H1 (cell line): ENCODE results near the gene HTR2B. TPM values are rescaled to one million over a fixed set of nuclear protein-coding genes. Genes with fewer than 3 reads are reported as not detected.

ENCODE experiments used
- CHD2 ChIP-seq: IDR thresholded peaks from 2 replicates; pipeline ENCODE4 v1.6.1; 2012; ENCODE audit warnings: low read length, improper control_type of control experiment
- POLR2AphosphoS5 ChIP-seq: IDR thresholded peaks from 2 replicates; pipeline ENCODE4 v1.6.1; 2011; ENCODE audit warnings: low read depth, low read length
- TAF7 ChIP-seq: optimal IDR thresholded peaks from 2 replicates; pipeline ENCODE3; 2011; ENCODE audit warnings: low read depth, mild to moderate bottlenecking, inconsistent platforms, low read length, moderate library complexity, borderline replicate concordance
- polyA plus RNA-seq, 7 experiments: library from polyadenylated mRNA; depleted of rRNA in 3 of 7; stranded (reverse) in 5 of 7; unstranded in 2 of 7; fragments of >200 nt in 5 of 7; fragments of 200-250 nt in 2 of 7; gene quantifications; 1 replicate in 5 of 7; 2 replicates in 1 of 7; 4 replicates in 1 of 7; pipeline versions ENCODE4 v1.2.1 to v1.2.3, GENCODE V29; 2011 to 2013; ENCODE audit warnings: missing spikeins in 2 of 7, mixed read lengths in 2 of 7
- total RNA-seq: library from RNA; stranded (reverse); fragmentation: NEBNext Ultra II Directional; extraction: Animal tissue kit (Norgen Biotek cat#: 25700); gene quantifications from 2 replicates; pipeline ENCODE4 v1.2.1, GENCODE V29; 2021
- TF ChIP-seq, protein P1 (sequence below): IDR thresholded peaks from 2 replicates; pipeline ENCODE4 v1.6.1; 2012; ENCODE audit warnings: inconsistent platforms

Gene HTR2B
- total and polyA plus RNA-seq, 2 of the 8 experiments (the other 6 are each of a cell fraction or from before 2014, with no cell fraction given), result not detected

DNA sequence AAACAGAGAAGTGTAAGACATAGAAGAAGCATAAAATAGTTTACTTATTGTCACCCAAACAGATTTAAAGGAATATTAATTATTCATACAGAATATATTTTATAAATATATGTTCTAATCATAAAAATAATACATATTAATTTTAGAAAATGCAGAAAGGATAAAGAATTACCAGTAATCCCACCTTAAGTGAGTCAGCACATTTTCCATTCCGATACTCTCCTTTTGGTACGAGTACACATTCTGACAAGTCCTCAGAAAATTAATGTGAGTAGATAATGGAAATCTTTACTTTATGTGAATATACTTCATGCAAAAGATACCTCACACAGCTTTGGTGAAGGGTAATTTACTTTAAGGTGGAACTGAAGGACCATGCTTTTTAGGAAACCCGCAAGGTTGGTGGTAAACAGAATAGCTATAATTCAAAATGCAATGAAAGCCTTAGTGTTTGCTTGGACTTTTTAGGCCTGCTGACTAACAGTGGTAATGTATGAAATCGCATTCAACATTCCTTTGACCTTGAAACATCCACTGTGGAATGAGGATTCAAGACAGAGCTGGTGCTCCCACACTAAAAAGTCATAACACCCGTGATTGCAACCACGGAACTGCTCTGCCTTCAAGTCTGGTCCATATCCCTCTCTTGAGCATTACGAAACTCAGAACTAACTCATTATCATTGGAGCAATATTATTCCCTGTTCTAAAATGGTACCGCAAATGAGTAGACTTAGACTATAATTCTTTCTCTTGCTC, 28.1 kb upstream of the HTR2B start (continued):
- TF ChIP-seq TAF7, result no peak
- TF ChIP-seq, protein P1, sequence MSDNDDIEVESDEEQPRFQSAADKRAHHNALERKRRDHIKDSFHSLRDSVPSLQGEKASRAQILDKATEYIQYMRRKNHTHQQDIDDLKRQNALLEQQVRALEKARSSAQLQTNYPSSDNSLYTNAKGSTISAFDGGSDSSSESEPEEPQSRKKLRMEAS, result no peak
- TF ChIP-seq CHD2, result no peak
- no peak for TF ChIP-seq POLR2AphosphoS5
